Measurements from ENCODE around the gene TRMT10B. TPM values are rescaled to one million over a fixed set of nuclear protein-coding genes. Genes with fewer than 3 reads are reported as not detected.

TRMT10B gene, protein sequence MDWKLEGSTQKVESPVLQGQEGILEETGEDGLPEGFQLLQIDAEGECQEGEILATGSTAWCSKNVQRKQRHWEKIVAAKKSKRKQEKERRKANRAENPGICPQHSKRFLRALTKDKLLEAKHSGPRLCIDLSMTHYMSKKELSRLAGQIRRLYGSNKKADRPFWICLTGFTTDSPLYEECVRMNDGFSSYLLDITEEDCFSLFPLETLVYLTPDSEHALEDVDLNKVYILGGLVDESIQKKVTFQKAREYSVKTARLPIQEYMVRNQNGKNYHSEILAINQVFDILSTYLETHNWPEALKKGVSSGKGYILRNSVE
- 6.8 TPM for total RNA-seq

DNA sequence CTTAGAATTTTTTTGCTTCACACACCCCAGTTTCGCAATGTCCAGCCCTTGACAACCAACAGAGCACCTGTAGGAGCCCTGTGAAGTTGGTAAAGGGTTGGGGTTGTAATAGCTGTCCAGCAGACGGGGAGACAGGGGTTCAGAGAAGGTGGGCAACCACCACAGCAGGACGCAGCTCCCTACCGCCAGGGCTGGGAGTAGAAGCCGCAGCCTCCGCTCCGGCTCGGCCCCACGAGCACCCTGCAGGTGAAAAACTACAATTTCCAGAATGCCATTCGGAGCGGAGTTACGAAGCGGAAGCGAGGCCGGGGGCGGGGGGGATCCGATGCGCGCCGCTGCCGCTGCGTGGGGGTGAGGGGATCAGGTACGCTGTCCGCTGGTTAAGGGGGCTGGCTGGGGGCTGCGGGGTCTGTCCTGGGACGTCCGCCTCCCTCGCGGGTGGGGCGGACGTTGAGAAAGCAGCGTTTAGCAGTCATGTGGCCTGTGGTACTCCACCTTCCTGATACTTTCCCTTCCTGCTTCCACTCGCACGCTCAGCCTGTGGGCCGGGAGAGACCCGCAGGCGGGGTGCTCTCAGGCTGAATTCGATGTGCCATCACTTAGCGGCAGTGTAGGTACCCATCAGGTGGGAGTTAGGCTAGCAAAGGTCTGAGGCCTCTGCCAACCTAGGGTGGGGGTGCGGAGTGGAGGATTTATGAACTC is at the start of gene TRMT10B:
Gene TRMT10B (plus strand): TSS at position 317 of the 702 bp plus-strand sequence. CDS start 8,127 bp downstream, outside the sequence.

DNA sequence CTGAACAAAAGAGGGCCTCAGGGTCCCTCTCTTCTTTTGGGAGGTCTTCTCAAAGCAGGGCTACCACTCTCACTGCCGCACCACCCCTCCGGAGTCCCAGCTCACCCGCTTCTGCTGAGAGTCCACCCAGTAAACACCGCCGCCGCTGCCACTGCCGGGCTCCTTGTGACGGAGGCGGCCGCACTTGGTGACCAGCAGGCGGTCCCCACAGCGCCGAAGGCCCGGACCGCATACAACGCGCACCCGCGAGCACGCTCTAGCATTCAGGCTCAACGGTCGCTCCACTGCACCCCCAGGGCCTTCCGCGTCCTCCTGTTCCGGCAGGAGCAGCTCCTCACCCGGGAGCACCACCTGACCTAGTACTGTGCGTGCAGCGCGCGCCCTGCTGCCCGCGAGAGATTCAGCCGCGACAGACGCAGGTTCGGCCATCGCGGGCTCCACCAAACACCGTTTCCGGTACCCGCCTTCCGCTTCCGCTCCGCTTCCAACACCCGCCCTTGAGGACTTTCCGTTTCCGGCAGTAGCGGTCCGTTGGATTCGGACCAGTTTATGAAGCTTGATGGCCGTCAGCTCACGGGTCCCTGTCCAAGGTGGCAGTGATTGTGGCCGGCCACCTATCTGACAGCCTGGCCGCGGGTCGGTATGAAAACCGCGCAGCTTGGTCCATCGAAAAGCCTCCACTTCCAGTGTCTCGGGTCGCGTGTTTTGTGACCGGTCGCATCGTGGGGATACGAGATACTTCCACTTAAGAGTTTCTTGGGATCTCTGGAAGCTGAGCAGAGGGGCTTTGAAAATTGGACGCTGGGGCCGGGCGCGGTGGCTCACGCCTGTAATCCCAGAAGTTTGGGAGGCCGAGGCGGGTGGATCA is 31.2 kb downstream of the TRMT10B start, which contains the start of gene EXOSC3:
Gene EXOSC3 (minus strand): TSS at position 449 of the 868 bp plus-strand sequence. CDS start 20 bp downstream, at position 429.

DNA sequence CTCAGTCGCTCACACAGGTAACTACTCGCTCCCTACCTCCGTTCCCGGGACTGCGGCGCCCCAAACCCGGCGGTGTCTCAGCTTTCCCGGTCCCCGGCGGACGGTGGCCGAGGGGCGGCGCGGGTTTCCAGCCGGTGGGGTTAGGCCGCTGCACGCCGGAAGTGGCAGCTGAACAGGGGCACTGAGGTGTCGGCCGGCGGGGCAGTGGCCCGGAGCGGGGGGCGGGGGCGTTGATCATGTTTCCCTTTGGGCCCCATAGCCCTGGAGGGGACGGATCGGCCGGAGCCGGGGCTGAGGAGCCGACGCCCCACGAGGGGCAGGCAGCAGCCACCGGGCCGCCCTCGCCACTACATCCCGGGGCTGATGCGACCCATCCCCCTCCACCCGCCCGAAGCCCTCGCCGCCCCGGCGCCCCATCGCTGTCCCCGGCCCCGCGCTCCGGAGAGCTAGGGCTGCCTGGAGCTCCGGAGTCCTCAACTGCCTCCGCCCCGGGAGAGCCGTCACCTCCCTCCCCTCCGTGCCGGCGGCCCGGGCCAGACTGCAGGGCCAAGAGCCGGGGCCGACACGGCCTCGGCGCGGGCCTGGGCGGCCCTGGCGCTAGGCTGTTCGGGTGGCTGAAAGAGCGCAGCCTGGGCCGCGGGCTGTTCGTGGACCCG is 47.2 kb downstream of the TRMT10B start, which contains the start of gene DCAF10:
Gene DCAF10 (plus strand): TSS at position 167 of the 656 bp plus-strand sequence. CDS start 70 bp downstream, at position 237.

Other genes starting within 250 kb of the TRMT10B start
- gene FBXO10, start 177.4 kb upstream of the TRMT10B start, total RNA-seq = 15.2 TPM
- 63.1 TPM for gene TOMM5, start 161.2 kb upstream of the TRMT10B start, total RNA-seq
- gene FRMPD1, start 102.9 kb upstream of the TRMT10B start, total RNA-seq = 2.1 TPM
- 33.7 TPM for gene EXOSC3, start 31.3 kb downstream of the TRMT10B start, total RNA-seq
- 29.8 TPM for gene DCAF10, start 47.0 kb downstream of the TRMT10B start, total RNA-seq
- 34.2 TPM for gene SLC25A51, start 150.3 kb downstream of the TRMT10B start, total RNA-seq